H9 (cell line): ENCODE results near the gene MIEF1. TPM values are rescaled to one million over a fixed set of nuclear protein-coding genes. Genes with fewer than 3 reads are reported as not detected.

ENCODE experiments used
- DNase-seq: peaks from one replicate; pipeline ENCODE4 v3.0.0-alpha.2; 2017
- H2AFZ ChIP-seq: one replicate; pipeline ENCODE4 v1.6.1; 2013; ENCODE audit warnings: mild to moderate bottlenecking, low read length, control low read depth, moderate library complexity
- H2AK5ac ChIP-seq: 2 replicates; pipeline ENCODE4 v1.6.1; 2013; ENCODE audit warnings: low read length, control low read depth, mixed read lengths; ENCODE audit not compliant: insufficient read length
- H2BK120ac ChIP-seq: one replicate; pipeline ENCODE4 v1.6.1; 2013; ENCODE audit warnings: low read depth, mild to moderate bottlenecking, low read length, control low read depth, inconsistent platforms; ENCODE audit not compliant: poor library complexity, severe bottlenecking
- H2BK12ac ChIP-seq: 2 replicates; pipeline ENCODE4 v1.6.1; 2013; ENCODE audit warnings: low read length, control low read depth, mixed read lengths, low read depth; ENCODE audit not compliant: insufficient read length
- H2BK15ac ChIP-seq: 2 replicates; pipeline ENCODE4 v1.6.1; 2013; ENCODE audit warnings: low read depth, low read length, control low read depth
- H2BK20ac ChIP-seq: one replicate; pipeline ENCODE4 v1.6.1; 2013; ENCODE audit warnings: low read depth, mild to moderate bottlenecking, low read length, control low read depth, inconsistent platforms; ENCODE audit not compliant: poor library complexity, severe bottlenecking
- H2BK5ac ChIP-seq: 2 replicates; pipeline ENCODE4 v1.6.1; 2013; ENCODE audit warnings: low read length, control low read depth, mixed read lengths; ENCODE audit not compliant: insufficient read length
- H3K14ac ChIP-seq: 2 replicates; pipeline ENCODE4 v1.6.1; 2013; ENCODE audit warnings: low read length, control low read depth; ENCODE audit not compliant: insufficient read depth
- H3K18ac ChIP-seq: 2 replicates; pipeline ENCODE4 v1.6.1; 2013; ENCODE audit warnings: low read depth, mild to moderate bottlenecking, mixed read lengths, low read length, control low read depth; ENCODE audit not compliant: insufficient read length
- H3K23ac ChIP-seq: 2 replicates; pipeline ENCODE4 v1.6.1; 2013; ENCODE audit warnings: low read length, control low read depth, mixed read lengths, low read depth; ENCODE audit not compliant: insufficient read length
- H3K23me2 ChIP-seq: 2 replicates; pipeline ENCODE4 v1.6.1; 2013; ENCODE audit warnings: low read depth, mild to moderate bottlenecking, mixed read lengths, low read length, control low read depth; ENCODE audit not compliant: insufficient read length, poor library complexity, severe bottlenecking
- H3K27ac ChIP-seq: 2 replicates; pipeline ENCODE4 v1.5.1; 2013; ENCODE audit warnings: low read length, control low read depth, mixed read lengths, low read depth; ENCODE audit not compliant: insufficient read length
- H3K27me3 ChIP-seq: 2 replicates; pipeline ENCODE4 v1.6.1; 2013; ENCODE audit warnings: low read length, control low read depth, inconsistent platforms; ENCODE audit not compliant: insufficient read depth
- H3K4ac ChIP-seq: 2 replicates; pipeline ENCODE4 v1.6.1; 2013; ENCODE audit warnings: low read depth, mild to moderate bottlenecking, control low read depth, inconsistent platforms, low read length, moderate library complexity
- H3K4me1 ChIP-seq: 2 replicates; pipeline ENCODE4 v1.6.1; 2013; ENCODE audit warnings: low read length, control low read depth, inconsistent platforms; ENCODE audit not compliant: insufficient read depth
- H3K4me2 ChIP-seq: 2 replicates; pipeline ENCODE4 v1.6.1; 2013; ENCODE audit warnings: low read length, control low read depth, mixed read lengths; ENCODE audit not compliant: insufficient read length, insufficient read depth
- H3K56ac ChIP-seq: 2 replicates; pipeline ENCODE4 v1.6.1; 2013; ENCODE audit warnings: low read depth, mild to moderate bottlenecking, mixed read lengths, low read length, control low read depth; ENCODE audit not compliant: insufficient read length
- H3K79me1 ChIP-seq: 2 replicates; pipeline ENCODE4 v1.6.1; 2013; ENCODE audit warnings: low read depth, mild to moderate bottlenecking, moderate library complexity, low read length, control low read depth, inconsistent platforms; ENCODE audit not compliant: insufficient read depth, poor library complexity, severe bottlenecking
- H3K79me2 ChIP-seq: 2 replicates; pipeline ENCODE4 v1.6.1; 2013; ENCODE audit warnings: low read length, control low read depth, inconsistent platforms; ENCODE audit not compliant: insufficient read depth
- H3K9ac ChIP-seq: 2 replicates; pipeline ENCODE4 v1.6.1; 2013; ENCODE audit warnings: low read length, control low read depth, mixed read lengths; ENCODE audit not compliant: insufficient read length; ENCODE audit errors: extremely low read depth
- H3K9me3 ChIP-seq: one replicate; pipeline ENCODE4 v1.6.1; 2013; ENCODE audit warnings: low read depth, low read length, inconsistent platforms; ENCODE audit not compliant: control insufficient read depth
- H3T11ph ChIP-seq: one replicate; pipeline ENCODE4 v1.6.1; 2013; ENCODE audit warnings: mild to moderate bottlenecking, low read length, control low read depth, inconsistent platforms
- H4K20me1 ChIP-seq: one replicate; pipeline ENCODE4 v1.6.1; 2013; ENCODE audit not compliant: control insufficient read depth, insufficient read length, insufficient read depth
- H4K5ac ChIP-seq: 2 replicates; pipeline ENCODE4 v1.6.1; 2013; ENCODE audit warnings: low read depth, mild to moderate bottlenecking, mixed read lengths, low read length, control low read depth; ENCODE audit not compliant: insufficient read length
- H4K8ac ChIP-seq: replicated peaks from 2 replicates; pipeline ENCODE4 v1.6.1; 2013; ENCODE audit warnings: low read length, control low read depth, mixed read lengths, low read depth; ENCODE audit not compliant: insufficient read length
- H4K91ac ChIP-seq: 2 replicates; pipeline ENCODE4 v1.6.1; 2013; ENCODE audit warnings: low read depth, mild to moderate bottlenecking, moderate library complexity, mixed read lengths, low read length, control low read depth; ENCODE audit not compliant: insufficient read length
- H3K27ac Mint-ChIP-seq, 3 experiments: 2 replicates in 2 of 3; 3 replicates in 1 of 3; pipeline ENCODE4 v1.8.0; 2020 to 2021; ENCODE audit warnings: mixed read lengths in 3 of 3, mild to moderate bottlenecking in 1 of 3, moderate library complexity in 1 of 3
- H3K27me3 Mint-ChIP-seq: 2 replicates; pipeline ENCODE4 v1.8.0; 2021; ENCODE audit warnings: low read depth, mild to moderate bottlenecking, moderate library complexity, mixed read lengths
- H3K36me3 Mint-ChIP-seq, 3 experiments: 2 replicates in 2 of 3; 3 replicates in 1 of 3; pipeline ENCODE4 v1.8.0; 2020 to 2021; ENCODE audit warnings: low read depth in 3 of 3, mixed read lengths in 3 of 3; ENCODE audit not compliant: insufficient read depth in 1 of 3
- H3K4me1 Mint-ChIP-seq, 2 experiments: 2 replicates each; pipeline ENCODE4 v1.8.0; 2020; ENCODE audit warnings: mixed read lengths in 2 of 2
- H3K4me3 Mint-ChIP-seq, 2 experiments: 2 replicates in 1 of 2; 3 replicates in 1 of 2; pipeline ENCODE4 v1.8.0; 2020 to 2021; ENCODE audit warnings: mild to moderate bottlenecking in 2 of 2, mixed read lengths in 2 of 2, moderate library complexity in 1 of 2
- H3K9me3 Mint-ChIP-seq, 2 experiments: 2 replicates in 1 of 2; 3 replicates in 1 of 2; pipeline ENCODE4 v1.8.0; 2020; ENCODE audit warnings: mild to moderate bottlenecking in 2 of 2, mixed read lengths in 2 of 2, moderate library complexity in 1 of 2
- CTCF ChIP-seq: fragments of 200-600 bp; sonication (generic); conservative IDR thresholded peaks from 3 replicates; pipeline ENCODE4 v1.8.0; 2021; ENCODE audit warnings: antibody characterized with exemption, mild to moderate bottlenecking
- WGBS: extraction: QIAGEN DNeasy Blood & Tissue Kit; methylation state at CpG from one replicate; pipeline ENCODE4 v1.1.7; 2013; ENCODE audit warnings: missing lambda C conversion rate, low lambda C conversion rate, mixed read lengths; ENCODE audit not compliant: insufficient read length; ENCODE audit errors: extremely low coverage; 5-methylcytosine and 5-hydroxymethylcytosine counted together
- total RNA-seq: library from RNA; stranded (reverse); gene quantifications from 2 replicates; pipeline ENCODE4 v1.2.1, GENCODE V29; 2021

The MIEF1 gene
- total RNA-seq, 1 experiment from 2014 or later = 32.6 TPM

- H3K9me3 ChIP-seq = no peaks in the 10 kb centered on the region
- no peaks in the 10 kb centered on the region for H3K79me1 ChIP-seq
- H3K4ac ChIP-seq = no peak overlapping the region
- Mint-ChIP-seq H3K9me3 (peaks cover 7 to 8% of the 10 kb centered on the region in 2 experiments), H3K36me3 (peaks cover 0 to 5% (median 0%) of the 10 kb centered on the region in 3 experiments; a peak in 1 of 7 replicates), H3K4me1 (peaks cover 0 to 3% of the 10 kb centered on the region in 2 experiments; a peak in 2 of 4 replicates), H3K27me3 (peaks cover 16% of the 10 kb centered on the region), H3K4me3 (no peak overlapping the region), H3K27ac (no peak overlapping the region)
- H2BK20ac ChIP-seq = no peak overlapping the region
- no peak overlapping the region for H3K18ac ChIP-seq
- no peak overlapping the region for H2BK15ac ChIP-seq
- no peak overlapping the region for H2AFZ ChIP-seq
- no CpG with 5 or more reads among the region's 14 CpGs for whole genome bisulfite sequencing
- TF ChIP-seq CTCF = no peak
- no peaks in the 10 kb centered on the region for H3K79me2 ChIP-seq
- H3K27me3 ChIP-seq = no peaks in the 10 kb centered on the region
- H4K8ac ChIP-seq = no peak overlapping the region
- H3K14ac ChIP-seq = no peak overlapping the region
- H3K56ac ChIP-seq = no peak overlapping the region
- no peak overlapping the region for H2AK5ac ChIP-seq
- H4K91ac ChIP-seq = no peak overlapping the region
- H3K23ac ChIP-seq = no peak overlapping the region
- no peak overlapping the region for H3K27ac ChIP-seq
- no peaks in the 10 kb centered on the region for H3K4me1 ChIP-seq
- no peak overlapping the region for H2BK12ac ChIP-seq
- no peaks in the 10 kb centered on the region for H4K20me1 ChIP-seq
- DNase-seq = no peak
- H3T11ph ChIP-seq = no peak overlapping the region
- H3K9ac ChIP-seq = no peak overlapping the region
- no peak overlapping the region for H2BK120ac ChIP-seq
- H3K4me2 ChIP-seq = no peak overlapping the region
- no peak overlapping the region for H4K5ac ChIP-seq
- H2BK5ac ChIP-seq = no peak overlapping the region
- H3K23me2 ChIP-seq = no peaks in the 10 kb centered on the region
Observed at GRCh38 chr22:39567135-39567946, 65.3 kb downstream of the MIEF1 start.

Other genes with a start within 250 kb of the MIEF1 start
- 2,830 and 2,855 TPM in 2 replicates for gene RPL3, start 182.7 kb upstream of the MIEF1 start, total RNA-seq
- 13.2 and 14.3 TPM in 2 replicates for gene SYNGR1, start 152.3 kb upstream of the MIEF1 start, total RNA-seq
- 16.6 and 20.3 TPM in 2 replicates for gene TAB1, start 102.5 kb upstream of the MIEF1 start, total RNA-seq
- 4.7 and 5.0 TPM in 2 replicates for gene MGAT3, start 45.3 kb upstream of the MIEF1 start, total RNA-seq
- 455 TPM in 2 replicates for gene ATF4, start 18.3 kb downstream of the MIEF1 start, total RNA-seq
- gene RPS19BP1, start 30.5 kb downstream of the MIEF1 start, total RNA-seq = 65.0 and 72.2 TPM in 2 replicates
- 0.50 and 0.53 TPM in 2 replicates for gene CACNA1I, start 68.5 kb downstream of the MIEF1 start, total RNA-seq